ENCODE results near the gene TSPAN19.

GRCh38 chr12:84996759-84997158, 39.3 kb downstream of the TSPAN19 start:
- TF ChIP-seq CTCF (IDR thresholded peaks at IDR 0.05) (no peak), ZFX (IDR thresholded peaks at IDR 0.05; ENCODE audit: borderline replicate concordance) (no peak)

All from 22Rv1 (cell line).